GM21367 (cell line): Measurements from ENCODE around the gene GSTP1.
"Not testable (repeated sequence)": the region's sequence is repeated elsewhere in the genome, so short reads cannot be mapped to it uniquely, and the experiment has no call there.

Experiments
- ATAC-seq: cut with Tn5 transposase; IDR thresholded peaks from one replicate; pipeline ENCODE4 v1.9.1; 2021; ENCODE audit not compliant: unreplicated experiment

GSTP1 gene

GRCh38 chr11:67594480-67594879 lies 10.9 kb downstream of the GSTP1 start:
- ATAC-seq = no peak

DNA sequence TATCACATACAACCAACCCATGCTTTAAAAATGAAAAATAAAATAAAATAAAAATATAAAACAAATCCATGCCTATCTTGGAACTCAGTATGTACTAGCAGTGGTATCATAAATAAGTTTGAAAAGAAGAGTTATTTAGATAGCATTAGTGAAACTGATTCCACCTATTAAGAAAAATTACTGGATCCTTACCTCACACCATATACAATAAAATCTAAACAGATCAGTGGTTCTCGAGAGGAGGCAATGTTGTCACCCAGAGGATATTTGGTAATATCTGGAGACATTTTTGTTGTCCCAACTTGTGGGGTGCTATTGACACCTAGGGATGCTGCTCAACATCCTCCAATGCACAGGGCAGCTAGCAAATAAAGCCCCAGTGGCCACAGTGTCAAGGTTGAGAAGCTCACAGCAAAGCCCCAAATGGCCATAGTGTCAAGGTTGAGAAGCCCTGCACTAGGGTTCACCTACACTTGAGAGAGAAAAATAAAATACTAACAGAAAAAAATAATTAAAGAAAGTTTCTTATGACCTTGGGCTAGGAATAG lies 13.2 kb downstream of the GSTP1 start:
- ATAC-seq = no peak

GRCh38 chr11:67597458-67597857 lies 13.8 kb downstream of the GSTP1 start:
- ATAC-seq = not testable (repeated sequence)

- not testable (repeated sequence) for ATAC-seq
These were observed 14.4 kb downstream of the GSTP1 start for GRCh38 chr11:67597963-67598362.

DNA sequence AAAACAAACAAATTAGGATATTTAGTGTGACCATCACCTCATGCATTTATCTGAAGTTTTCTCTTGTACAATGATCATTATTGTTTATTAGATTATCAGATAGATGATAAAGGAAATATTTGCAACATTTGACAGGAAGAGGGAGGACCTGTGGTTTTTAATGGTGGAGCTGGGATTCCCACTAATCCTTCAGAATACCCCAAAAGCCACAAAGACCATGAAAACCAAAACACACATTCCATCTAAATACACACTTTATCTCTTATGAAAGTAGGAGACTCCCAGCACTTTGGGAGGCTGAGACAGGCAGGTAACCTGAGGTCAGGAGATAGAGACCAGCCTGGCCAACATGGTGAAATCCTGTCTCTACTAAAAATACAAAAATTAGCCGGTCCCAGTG lies 15.5 kb downstream of the GSTP1 start:
- ATAC-seq = no peak

DNA sequence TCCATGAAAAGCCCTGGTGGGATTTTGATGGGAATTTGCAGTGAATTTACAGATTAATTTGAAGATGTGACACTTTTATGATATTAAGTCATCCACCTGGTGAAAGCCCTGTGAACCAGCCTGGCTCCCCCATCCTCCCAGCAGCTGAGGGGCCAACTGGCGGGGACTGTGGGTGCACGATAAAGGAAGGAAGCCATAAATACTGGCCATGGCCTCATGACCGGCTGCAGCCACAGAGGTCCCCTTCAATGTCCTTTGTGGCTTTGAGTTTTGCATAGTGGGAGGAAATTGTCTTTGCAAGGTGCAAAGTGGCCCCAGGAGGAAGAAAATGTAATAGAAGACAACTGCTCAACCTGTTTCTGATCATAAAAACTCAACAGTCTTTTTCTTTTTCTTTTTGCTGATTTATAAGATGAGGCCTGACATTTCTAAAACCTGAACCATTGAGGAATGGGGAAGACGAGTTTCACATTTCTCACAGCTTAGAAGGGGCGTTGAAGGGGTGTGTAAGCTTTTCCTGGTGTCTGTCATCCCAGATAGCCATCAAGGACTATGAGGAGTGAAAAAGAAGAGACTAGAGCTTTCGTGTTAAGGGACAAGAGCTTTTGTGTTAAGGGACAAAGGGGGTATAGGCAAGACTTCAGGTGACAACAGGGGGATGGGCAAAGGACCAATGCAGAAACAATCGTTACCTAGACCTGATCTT lies 16.9 kb downstream of the GSTP1 start:
- no peak for ATAC-seq

- ATAC-seq = no peak
These were observed 17.5 kb downstream of the GSTP1 start for GRCh38 chr11:67601098-67601497.

DNA sequence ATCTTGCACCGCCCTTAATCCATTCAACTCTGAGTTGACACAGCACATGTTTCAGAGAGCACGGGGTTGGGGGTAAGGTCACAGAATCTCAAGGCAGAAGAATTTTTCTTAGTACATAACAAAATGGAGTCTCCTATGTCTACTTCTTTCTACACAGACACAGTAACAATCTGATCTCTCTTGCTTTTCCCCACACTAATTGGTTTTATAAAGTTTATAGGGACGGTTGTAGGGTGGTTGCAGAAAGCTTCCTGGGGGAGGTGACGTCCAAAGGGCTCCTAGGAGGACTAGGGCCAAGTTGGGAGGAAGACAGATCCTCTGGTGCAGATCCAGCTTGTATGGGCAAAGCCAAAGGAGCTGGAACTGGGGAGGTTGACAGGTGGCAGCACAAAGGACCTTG lies 20.5 kb downstream of the GSTP1 start:
- ATAC-seq = not testable (repeated sequence)

GRCh38 chr11:67604815-67605214 lies 21.2 kb downstream of the GSTP1 start:
- ATAC-seq = no peak

GRCh38 chr11:67605231-67606011 lies 21.8 kb downstream of the GSTP1 start:
- no peak for ATAC-seq

DNA sequence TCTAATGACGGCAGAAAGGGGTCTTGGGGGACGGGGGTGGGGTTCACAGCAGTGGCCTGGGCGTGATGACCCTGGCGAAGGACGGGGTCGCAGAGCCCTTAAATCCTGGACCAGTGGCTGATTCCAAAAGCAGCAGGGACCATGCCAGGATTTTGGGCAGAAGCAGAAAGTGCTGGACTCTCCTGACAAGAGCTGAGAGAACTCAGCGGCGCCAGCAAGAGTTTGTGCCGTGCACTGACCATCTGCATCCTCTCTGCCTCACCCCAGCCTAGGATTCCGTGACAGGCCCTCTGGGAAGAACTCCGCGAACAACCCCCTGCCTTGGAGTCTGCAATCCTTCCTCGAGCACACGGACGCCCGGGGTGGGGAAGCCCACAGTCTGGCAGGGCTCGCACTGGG lies 22.5 kb downstream of the GSTP1 start:
- ATAC-seq = no peak

GRCh38 chr11:67606492-67607295 lies 23.1 kb downstream of the GSTP1 start, which contains the start of gene NDUFV1:
NDUFV1 (plus strand) TSS chr11:67606936; CDS start chr11:67607005, 69 bp downstream.
- ATAC-seq = peak; percentile 88

- no peak for ATAC-seq
These were observed 23.9 kb downstream of the GSTP1 start for GRCh38 chr11:67607507-67607906.

- ATAC-seq = no peak
These were observed 24.9 kb downstream of the GSTP1 start for GRCh38 chr11:67608486-67608885.

GRCh38 chr11:67609316-67609715 lies 25.7 kb downstream of the GSTP1 start:
- no peak for ATAC-seq

DNA sequence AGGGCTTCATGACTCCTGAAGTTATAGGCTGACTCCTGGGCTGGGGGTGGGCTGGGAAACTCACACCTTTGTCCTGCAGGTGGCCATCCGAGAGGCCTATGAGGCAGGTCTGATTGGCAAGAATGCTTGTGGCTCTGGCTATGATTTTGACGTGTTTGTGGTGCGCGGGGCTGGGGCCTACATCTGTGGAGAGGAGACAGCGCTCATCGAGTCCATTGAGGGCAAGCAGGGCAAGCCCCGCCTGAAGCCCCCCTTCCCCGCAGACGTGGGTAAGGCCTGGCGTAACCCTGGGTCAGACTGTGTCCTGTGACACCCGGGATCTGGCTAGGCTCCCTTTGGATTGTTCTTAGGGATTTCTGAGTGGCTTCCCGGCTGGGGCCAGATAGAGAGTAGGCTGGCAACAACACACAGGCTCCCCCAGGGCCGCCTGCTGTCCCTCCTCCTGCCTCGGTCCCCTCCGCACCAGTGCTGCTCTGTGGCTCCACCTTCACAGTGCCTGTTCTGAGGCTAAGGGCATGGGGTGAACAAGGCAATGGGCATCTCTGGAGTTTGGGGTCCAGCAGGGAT lies 26.8 kb downstream of the GSTP1 start:
- ATAC-seq = no peak

DNA sequence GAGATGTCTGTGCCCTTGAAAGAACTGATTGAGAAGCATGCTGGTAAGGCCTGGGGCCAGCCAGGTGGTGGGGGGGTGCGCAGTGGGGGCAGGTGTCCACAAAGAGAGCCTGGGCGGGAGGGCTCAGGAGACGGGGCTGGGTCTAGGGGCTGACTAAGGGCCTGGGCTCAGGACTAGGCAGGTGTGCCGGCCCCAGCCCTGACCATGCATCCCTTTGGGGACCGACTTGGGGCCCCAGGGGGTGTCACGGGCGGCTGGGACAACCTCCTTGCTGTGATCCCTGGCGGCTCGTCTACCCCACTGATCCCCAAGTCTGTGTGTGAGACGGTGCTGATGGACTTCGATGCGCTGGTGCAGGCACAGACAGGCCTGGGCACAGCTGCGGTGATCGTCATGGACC lies 27.6 kb downstream of the GSTP1 start:
- ATAC-seq = no peak

DNA sequence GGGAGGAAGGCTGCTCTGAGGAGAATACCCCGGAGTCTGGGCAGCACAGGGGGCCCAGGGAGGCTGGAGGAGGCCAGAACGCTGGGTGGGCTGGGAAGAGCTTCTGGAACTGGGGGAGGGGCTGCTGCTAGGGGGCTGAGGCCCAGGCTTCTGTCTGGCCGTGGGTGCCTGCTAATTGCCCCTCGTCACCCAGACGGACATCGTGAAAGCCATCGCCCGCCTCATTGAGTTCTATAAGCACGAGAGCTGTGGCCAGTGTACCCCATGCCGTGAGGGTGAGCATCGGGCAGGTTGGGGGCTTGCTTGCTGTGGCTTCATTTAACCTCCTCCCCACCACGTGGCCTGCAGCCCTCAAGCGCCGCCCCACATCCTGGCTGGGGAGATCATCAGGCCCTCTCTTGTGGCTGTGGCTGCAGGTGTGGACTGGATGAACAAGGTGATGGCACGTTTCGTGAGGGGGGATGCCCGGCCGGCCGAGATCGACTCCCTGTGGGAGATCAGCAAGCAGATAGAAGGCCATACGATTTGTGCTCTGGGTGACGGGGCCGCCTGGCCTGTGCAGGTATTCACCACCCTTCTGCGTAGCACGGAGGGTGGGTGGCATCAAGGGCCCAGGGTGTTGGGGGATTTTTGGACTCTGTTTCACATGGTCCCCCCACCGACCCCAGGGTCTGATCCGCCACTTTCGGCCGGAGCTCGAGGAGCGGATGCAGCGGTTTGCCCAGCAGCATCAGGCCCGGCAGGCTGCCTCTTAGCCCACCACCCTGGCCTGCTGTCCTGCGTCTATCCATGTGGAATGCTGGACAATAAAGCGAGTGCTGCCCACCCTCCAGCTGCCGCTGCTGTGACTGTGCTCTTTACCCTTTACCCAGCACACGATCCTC lies 28.3 kb downstream of the GSTP1 start:
- no peak for ATAC-seq

- ATAC-seq = no peak
These were observed 29.1 kb downstream of the GSTP1 start for GRCh38 chr11:67612751-67613150.
